Spleen (tissue), 3 donors: ENCODE measurements around the gene MSANTD1.

ENCODE experiments used
- POLR2A ChIP-seq, 3 donors: fragments of 450-650 bp; IDR thresholded peaks; one replicate each; pipeline ENCODE4 v1.5.1; 2017; ENCODE audit warnings: antibody characterized with exemption in 3 of 3, mild to moderate bottlenecking in 1 of 3
- POLR2AphosphoS5 ChIP-seq, 3 donors: sonication (generic); formaldehyde crosslinking; IDR thresholded peaks; one replicate each; pipeline ENCODE4 v1.5.1; 2017; ENCODE audit warnings: antibody characterized with exemption in 3 of 3

DNA sequence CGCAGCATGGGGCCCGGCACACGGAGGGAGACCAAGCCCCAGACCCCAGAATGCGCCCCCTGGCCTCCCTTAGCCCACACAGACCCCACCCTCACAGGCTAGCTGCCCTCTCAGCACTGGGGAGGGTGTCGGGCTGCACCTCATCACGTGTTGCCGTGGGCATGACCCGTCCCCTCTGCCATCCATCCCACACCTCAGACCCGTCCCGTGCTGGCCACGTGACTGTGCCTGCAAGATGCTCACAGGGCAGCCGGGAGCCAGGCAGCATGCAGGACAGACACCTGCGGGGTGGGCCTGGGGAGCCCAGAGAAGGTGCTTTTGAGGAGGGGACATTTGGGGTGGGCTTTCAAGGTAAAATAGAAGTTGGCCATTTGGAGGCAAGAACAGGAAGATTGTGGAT, 4.8 kb downstream of the MSANTD1 start:
- TF ChIP-seq POLR2AphosphoS5 (IDR thresholded peaks at IDR 0.05) (no peak), POLR2A (IDR thresholded peaks at IDR 0.05) (no peak)
